DOHH2 (cell line): ENCODE results near the gene SLC30A10.
"Not testable (repeated sequence)": the region's sequence is repeated elsewhere in the genome, so short reads cannot be mapped to it uniquely, and the experiment has no call there.

ENCODE experiments used
- H3F3A ChIP-seq: fragments of 200-600 bp; sonication (generic), shearing (Covaris generic); 2 replicates; pipeline ENCODE4 v1.6.0; 2016; ENCODE audit warnings: antibody characterized with exemption, mild to moderate bottlenecking; ENCODE audit not compliant: control insufficient read depth, insufficient read depth
- H3K27ac ChIP-seq: fragments of 200-600 bp; sonication (generic); 2 replicates; pipeline ENCODE4 v1.5.1; 2014; ENCODE audit warnings: low read depth, mild to moderate bottlenecking, low read length, moderate library complexity
- H3K27me3 ChIP-seq: fragments of 200-600 bp; sonication (generic); 2 replicates; pipeline ENCODE4 v1.6.1; 2014; ENCODE audit warnings: mild to moderate bottlenecking, low read length, mixed read lengths; ENCODE audit not compliant: control insufficient read depth
- H3K36me3 ChIP-seq: fragments of 200-600 bp; sonication (generic); 2 replicates; pipeline ENCODE4 v1.6.1; 2014; ENCODE audit warnings: mild to moderate bottlenecking, low read length, moderate library complexity, mixed read lengths; ENCODE audit not compliant: control insufficient read depth
- H3K4me1 ChIP-seq: fragments of 200-600 bp; sonication (generic); 2 replicates; pipeline ENCODE4 v1.6.1; 2014; ENCODE audit warnings: mild to moderate bottlenecking, low read length, mixed read lengths; ENCODE audit not compliant: control insufficient read depth
- H3K4me2 ChIP-seq: fragments of 200-600 bp; sonication (generic); 2 replicates; pipeline ENCODE4 v1.6.0; 2014; ENCODE audit warnings: mild to moderate bottlenecking, low read length, moderate library complexity
- H3K4me3 ChIP-seq: fragments of 200-600 bp; sonication (generic); 2 replicates; pipeline ENCODE4 v1.5.1; 2014; ENCODE audit warnings: mild to moderate bottlenecking, low read length, mixed read lengths
- H3K79me2 ChIP-seq: fragments of 200-600 bp; sonication (generic); 2 replicates; pipeline ENCODE4 v1.6.1; 2014; ENCODE audit warnings: mild to moderate bottlenecking, low read length, mixed read lengths; ENCODE audit not compliant: control insufficient read depth
- H3K9me2 ChIP-seq: fragments of 200-600 bp; sonication (generic); replicated peaks from 2 replicates; pipeline ENCODE4 v1.6.1; 2014; ENCODE audit warnings: mild to moderate bottlenecking, low read length, mixed read lengths; ENCODE audit not compliant: control insufficient read depth
- H3K9me3 ChIP-seq: fragments of 200-600 bp; sonication (generic); 2 replicates; pipeline ENCODE4 v1.6.1; 2014; ENCODE audit warnings: antibody characterized with exemption, low read length, mixed read lengths; ENCODE audit not compliant: control insufficient read depth, insufficient read depth
- H4K20me1 ChIP-seq: fragments of 200-600 bp; sonication (generic); 2 replicates; pipeline ENCODE4 v1.6.0; 2014; ENCODE audit warnings: low read depth, mild to moderate bottlenecking, antibody characterized with exemption, low read length, moderate library complexity; ENCODE audit not compliant: control insufficient read depth, insufficient read depth
- EZH2phosphoT487 ChIP-seq: fragments of 200-600 bp; sonication (generic); IDR thresholded peaks from 2 replicates; pipeline ENCODE4 v1.6.1; 2017; ENCODE audit warnings: borderline replicate concordance, mild to moderate bottlenecking, antibody characterized with exemption, low read length, moderate library complexity, mixed read lengths
- TF ChIP-seq, protein P1 (sequence below): fragments of 200-600 bp; sonication (generic); IDR thresholded peaks from one replicate; pipeline ENCODE4 v1.5.1; 2014; ENCODE audit warnings: antibody characterized with exemption, mild to moderate bottlenecking, low read depth, low read length; ENCODE audit not compliant: poor library complexity, severe bottlenecking

Gene SLC30A10

DNA sequence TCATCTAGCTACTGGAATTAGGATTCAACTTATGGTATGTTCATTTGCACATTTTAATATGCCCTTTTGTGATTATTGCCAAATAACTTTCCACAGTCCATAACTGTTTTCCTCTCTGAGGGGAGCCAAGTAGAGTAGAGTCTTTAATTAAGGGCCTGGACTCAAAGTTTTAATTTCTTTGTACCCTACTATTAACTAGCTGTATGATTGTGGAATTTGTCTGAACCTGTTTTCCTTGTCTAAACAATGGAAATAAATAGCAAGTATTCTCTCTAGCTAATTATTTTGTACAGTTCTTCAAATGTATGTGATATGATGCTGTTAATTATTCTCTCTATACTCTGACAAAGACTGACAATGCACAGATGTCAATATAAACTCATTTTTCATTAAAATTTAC lies 24.0 kb upstream of the SLC30A10 start:
- Histone ChIP-seq H3K36me3 (no peaks in the 10 kb centered on the region), H3K27me3 (no peaks in the 10 kb centered on the region), H3F3A (no peaks in the 10 kb centered on the region), H3K4me2 (no peak overlapping the region), H3K79me2 (no peaks in the 10 kb centered on the region), H4K20me1 (no peaks in the 10 kb centered on the region), H3K9me2 (no peaks in the 10 kb centered on the region), H3K4me3 (no peak overlapping the region), H3K4me1 (no peaks in the 10 kb centered on the region), H3K27ac (no peak overlapping the region), H3K9me3 (no peaks in the 10 kb centered on the region)
- TF ChIP-seq, protein P1, sequence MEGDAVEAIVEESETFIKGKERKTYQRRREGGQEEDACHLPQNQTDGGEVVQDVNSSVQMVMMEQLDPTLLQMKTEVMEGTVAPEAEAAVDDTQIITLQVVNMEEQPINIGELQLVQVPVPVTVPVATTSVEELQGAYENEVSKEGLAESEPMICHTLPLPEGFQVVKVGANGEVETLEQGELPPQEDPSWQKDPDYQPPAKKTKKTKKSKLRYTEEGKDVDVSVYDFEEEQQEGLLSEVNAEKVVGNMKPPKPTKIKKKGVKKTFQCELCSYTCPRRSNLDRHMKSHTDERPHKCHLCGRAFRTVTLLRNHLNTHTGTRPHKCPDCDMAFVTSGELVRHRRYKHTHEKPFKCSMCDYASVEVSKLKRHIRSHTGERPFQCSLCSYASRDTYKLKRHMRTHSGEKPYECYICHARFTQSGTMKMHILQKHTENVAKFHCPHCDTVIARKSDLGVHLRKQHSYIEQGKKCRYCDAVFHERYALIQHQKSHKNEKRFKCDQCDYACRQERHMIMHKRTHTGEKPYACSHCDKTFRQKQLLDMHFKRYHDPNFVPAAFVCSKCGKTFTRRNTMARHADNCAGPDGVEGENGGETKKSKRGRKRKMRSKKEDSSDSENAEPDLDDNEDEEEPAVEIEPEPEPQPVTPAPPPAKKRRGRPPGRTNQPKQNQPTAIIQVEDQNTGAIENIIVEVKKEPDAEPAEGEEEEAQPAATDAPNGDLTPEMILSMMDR: no peak
- TF ChIP-seq EZH2phosphoT487: no peak

DNA sequence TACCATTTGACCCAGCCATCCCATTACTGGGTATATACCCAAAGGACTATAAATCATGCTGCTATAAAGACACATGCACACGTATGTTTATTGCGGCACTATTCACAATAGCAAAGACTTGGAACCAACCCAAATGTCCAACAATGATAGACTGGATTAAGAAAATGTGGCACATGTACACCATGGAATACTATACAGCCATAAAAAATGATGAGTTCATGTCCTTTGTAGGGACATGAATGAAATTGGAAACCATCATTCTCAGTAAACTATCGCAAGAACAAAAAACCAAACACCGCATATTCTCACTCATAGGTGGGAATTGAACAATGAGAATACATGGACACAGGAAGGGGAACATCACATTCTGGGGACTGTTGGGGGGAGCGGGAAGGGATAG lies 20.9 kb upstream of the SLC30A10 start:
- H3K4me1 ChIP-seq, H3F3A ChIP-seq, H3K36me3 ChIP-seq, H4K20me1 ChIP-seq, H3K27me3 ChIP-seq, H3K27ac ChIP-seq, H3K4me3 ChIP-seq, H3K9me3 ChIP-seq, H3K4me2 ChIP-seq, H3K79me2 ChIP-seq, H3K9me2 ChIP-seq: not testable (repeated sequence)

DNA sequence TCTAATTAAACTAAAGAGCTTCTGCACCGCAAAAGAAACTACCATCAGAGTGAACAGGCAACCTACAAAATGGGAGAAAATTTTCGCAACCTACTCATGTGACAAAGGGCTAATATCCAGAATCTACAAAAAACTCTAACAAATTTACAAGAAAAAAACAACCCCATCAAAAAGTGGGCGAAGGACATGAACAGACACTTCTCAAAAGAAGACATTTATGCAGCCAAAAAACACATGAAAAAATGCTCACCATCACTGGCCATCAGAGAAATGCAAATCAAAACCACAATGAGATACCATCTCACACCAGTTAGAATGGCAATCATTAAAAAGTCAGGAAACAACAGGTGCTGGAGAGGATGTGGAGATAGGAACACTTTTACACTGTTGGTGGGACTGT lies 20.4 kb upstream of the SLC30A10 start:
- not testable (repeated sequence) for H4K20me1 ChIP-seq, H3K27me3 ChIP-seq, H3F3A ChIP-seq, H3K4me1 ChIP-seq, H3K79me2 ChIP-seq, H3K27ac ChIP-seq, H3K9me2 ChIP-seq, H3K9me3 ChIP-seq, H3K4me2 ChIP-seq, H3K4me3 ChIP-seq, H3K36me3 ChIP-seq

DNA sequence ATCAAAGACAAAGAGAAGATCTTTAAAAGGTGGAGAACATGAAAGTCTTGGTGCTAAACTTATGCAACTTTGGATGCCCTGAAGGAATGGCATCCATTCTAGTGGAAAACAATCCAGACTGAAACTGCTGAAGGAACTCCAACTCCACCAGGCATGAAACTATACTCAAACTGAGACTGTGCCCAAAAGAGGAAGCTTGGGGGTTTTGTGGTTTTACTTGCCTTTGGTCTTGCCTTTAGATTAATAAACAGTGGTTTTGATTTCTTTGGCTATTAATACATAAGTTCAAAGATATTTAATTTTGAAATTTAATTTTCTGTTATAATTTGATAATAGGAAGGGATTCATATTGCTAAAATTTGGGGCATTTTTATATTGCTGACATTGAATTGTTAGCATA lies 17.4 kb upstream of the SLC30A10 start:
- TF ChIP-seq EZH2phosphoT487: no peak
- TF ChIP-seq, protein P1: no peak
- Histone ChIP-seq H3K4me3 (no peak overlapping the region), H3K27me3 (no peaks in the 10 kb centered on the region), H3K4me2 (no peak overlapping the region), H3K36me3 (no peaks in the 10 kb centered on the region), H3F3A (no peaks in the 10 kb centered on the region), H3K79me2 (no peaks in the 10 kb centered on the region), H4K20me1 (no peaks in the 10 kb centered on the region), H3K27ac (no peak overlapping the region), H3K4me1 (no peaks in the 10 kb centered on the region), H3K9me3 (no peaks in the 10 kb centered on the region), H3K9me2 (no peaks in the 10 kb centered on the region)
